OCI-LY1 (cell line): ENCODE results near the gene DAPK2.

ENCODE experiments used
- H2AFZ ChIP-seq: fragments of 200-600 bp; sonication (generic), shearing (Covaris generic); 2 replicates; pipeline ENCODE4 v1.6.0; 2014; ENCODE audit warnings: antibody characterized with exemption, mild to moderate bottlenecking, low read length
- H3F3A ChIP-seq: fragments of 200-600 bp; sonication (generic), shearing (Covaris generic); 2 replicates; pipeline ENCODE4 v1.6.0; 2014; ENCODE audit warnings: mild to moderate bottlenecking, antibody characterized with exemption, low read length, moderate library complexity; ENCODE audit not compliant: insufficient read depth
- H3K27ac ChIP-seq: fragments of 200-600 bp; sonication (generic); 2 replicates; pipeline ENCODE4 v1.5.1; 2014; ENCODE audit warnings: low read length, mixed run types, mild to moderate bottlenecking, low read depth; ENCODE audit not compliant: poor library complexity, severe bottlenecking
- H3K27me3 ChIP-seq: fragments of 200-600 bp; sonication (generic); 2 replicates; pipeline ENCODE4 v1.6.0; 2014; ENCODE audit warnings: antibody characterized with exemption, mild to moderate bottlenecking, low read length, moderate library complexity; ENCODE audit not compliant: insufficient read depth
- H3K36me3 ChIP-seq: fragments of 200-600 bp; sonication (generic); 2 replicates; pipeline ENCODE4 v1.6.1; 2014; ENCODE audit warnings: mild to moderate bottlenecking, antibody characterized with exemption, low read length, moderate library complexity, mixed read lengths; ENCODE audit not compliant: insufficient read depth
- H3K4me1 ChIP-seq: fragments of 200-600 bp; sonication (generic); 2 replicates; pipeline ENCODE4 v1.5.1; 2014; ENCODE audit warnings: mild to moderate bottlenecking, low read length, moderate library complexity; ENCODE audit not compliant: insufficient read depth, severe bottlenecking
- H3K4me2 ChIP-seq: fragments of 200-600 bp; sonication (generic), shearing (Covaris generic); 2 replicates; pipeline ENCODE4 v1.6.1; 2014; ENCODE audit warnings: low read length
- H3K4me3 ChIP-seq: fragments of 200-600 bp; sonication (generic); 2 replicates; pipeline ENCODE4 v1.5.1; 2014; ENCODE audit warnings: low read length, low read depth, mild to moderate bottlenecking, mixed read lengths; ENCODE audit not compliant: poor library complexity, severe bottlenecking
- H3K79me2 ChIP-seq: fragments of 200-600 bp; shearing (Covaris generic); 2 replicates; pipeline ENCODE4 v1.6.1; 2016; ENCODE audit warnings: mixed run types, low read length, mixed read lengths; ENCODE audit not compliant: insufficient read depth
- H3K9ac ChIP-seq: fragments of 200-600 bp; sonication (generic), shearing (Covaris generic); 2 replicates; pipeline ENCODE4 v1.6.1; 2014; ENCODE audit warnings: mild to moderate bottlenecking, low read length, mixed read lengths
- H3K9me2 ChIP-seq: fragments of 200-600 bp; sonication (generic), shearing (Covaris generic); 2 replicates; pipeline ENCODE4 v1.6.1; 2014; ENCODE audit warnings: low read depth, mild to moderate bottlenecking, low read length, mixed read lengths
- H3K9me3 ChIP-seq: fragments of 200-600 bp; shearing (Covaris generic); 2 replicates; pipeline ENCODE4 v1.6.1; 2014; ENCODE audit warnings: low read length, mixed read lengths
- H4K20me1 ChIP-seq: fragments of 200-600 bp; sonication (generic), shearing (Covaris generic); 2 replicates; pipeline ENCODE4 v1.6.0; 2016; ENCODE audit warnings: mild to moderate bottlenecking, low read length; ENCODE audit not compliant: insufficient read depth
- EZH2 ChIP-seq: fragments of 200-600 bp; sonication (generic), shearing (Covaris generic); IDR thresholded peaks from 2 replicates; pipeline ENCODE4 v1.8.0; 2017; ENCODE audit warnings: borderline replicate concordance, mixed run types, mild to moderate bottlenecking, antibody characterized with exemption, low read length, moderate library complexity, mixed read lengths
- TF ChIP-seq, protein P1 (sequence below): fragments of 200-600 bp; sonication (generic), shearing (Covaris generic); IDR thresholded peaks from 2 replicates; pipeline ENCODE4 v1.5.1; 2017; ENCODE audit warnings: mild to moderate bottlenecking, antibody characterized with exemption, low read length, moderate library complexity, mixed read lengths

The DAPK2 gene

DNA sequence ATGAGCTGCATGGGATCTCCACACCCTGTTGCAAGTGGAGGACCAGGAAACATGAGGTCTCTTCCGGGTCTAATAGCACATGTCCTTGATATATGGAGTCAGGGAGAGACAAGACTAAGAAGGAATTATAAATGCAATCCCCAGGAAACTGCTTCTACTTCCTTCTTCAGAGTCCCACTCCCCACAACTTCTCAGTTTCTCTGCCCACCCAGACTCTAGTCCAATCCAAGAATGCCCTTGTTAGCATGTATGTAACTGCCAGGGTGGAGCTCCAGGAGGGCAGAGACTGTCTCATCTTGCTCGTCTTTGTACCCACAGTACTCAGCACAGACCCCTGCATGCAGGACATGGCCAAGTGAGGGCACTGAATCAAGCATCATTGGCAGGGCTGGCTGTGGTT, 8.3 kb downstream of the DAPK2 start:
- peaks cover 11% of the 10 kb centered on the region; the same call in 1 of the 2 replicates for H3K36me3 ChIP-seq
- no peaks in the 10 kb centered on the region for H4K20me1 ChIP-seq
- no peaks in the 10 kb centered on the region for H3K9me2 ChIP-seq
- H3F3A ChIP-seq, result no peaks in the 10 kb centered on the region
- H3K27me3 ChIP-seq, result no peaks in the 10 kb centered on the region
- H3K79me2 ChIP-seq, result no peaks in the 10 kb centered on the region
- no peak overlapping the region for H3K9ac ChIP-seq
- H3K4me1 ChIP-seq, result peaks cover 18% of the 10 kb centered on the region
- no peak overlapping the region for H3K27ac ChIP-seq
- TF ChIP-seq, protein P1, sequence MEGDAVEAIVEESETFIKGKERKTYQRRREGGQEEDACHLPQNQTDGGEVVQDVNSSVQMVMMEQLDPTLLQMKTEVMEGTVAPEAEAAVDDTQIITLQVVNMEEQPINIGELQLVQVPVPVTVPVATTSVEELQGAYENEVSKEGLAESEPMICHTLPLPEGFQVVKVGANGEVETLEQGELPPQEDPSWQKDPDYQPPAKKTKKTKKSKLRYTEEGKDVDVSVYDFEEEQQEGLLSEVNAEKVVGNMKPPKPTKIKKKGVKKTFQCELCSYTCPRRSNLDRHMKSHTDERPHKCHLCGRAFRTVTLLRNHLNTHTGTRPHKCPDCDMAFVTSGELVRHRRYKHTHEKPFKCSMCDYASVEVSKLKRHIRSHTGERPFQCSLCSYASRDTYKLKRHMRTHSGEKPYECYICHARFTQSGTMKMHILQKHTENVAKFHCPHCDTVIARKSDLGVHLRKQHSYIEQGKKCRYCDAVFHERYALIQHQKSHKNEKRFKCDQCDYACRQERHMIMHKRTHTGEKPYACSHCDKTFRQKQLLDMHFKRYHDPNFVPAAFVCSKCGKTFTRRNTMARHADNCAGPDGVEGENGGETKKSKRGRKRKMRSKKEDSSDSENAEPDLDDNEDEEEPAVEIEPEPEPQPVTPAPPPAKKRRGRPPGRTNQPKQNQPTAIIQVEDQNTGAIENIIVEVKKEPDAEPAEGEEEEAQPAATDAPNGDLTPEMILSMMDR, result no peak
- no peak for TF ChIP-seq EZH2
- H3K4me3 ChIP-seq, result no peak overlapping the region
- no peak overlapping the region for H3K4me2 ChIP-seq
- no peak overlapping the region for H2AFZ ChIP-seq
- no peaks in the 10 kb centered on the region for H3K9me3 ChIP-seq

DNA sequence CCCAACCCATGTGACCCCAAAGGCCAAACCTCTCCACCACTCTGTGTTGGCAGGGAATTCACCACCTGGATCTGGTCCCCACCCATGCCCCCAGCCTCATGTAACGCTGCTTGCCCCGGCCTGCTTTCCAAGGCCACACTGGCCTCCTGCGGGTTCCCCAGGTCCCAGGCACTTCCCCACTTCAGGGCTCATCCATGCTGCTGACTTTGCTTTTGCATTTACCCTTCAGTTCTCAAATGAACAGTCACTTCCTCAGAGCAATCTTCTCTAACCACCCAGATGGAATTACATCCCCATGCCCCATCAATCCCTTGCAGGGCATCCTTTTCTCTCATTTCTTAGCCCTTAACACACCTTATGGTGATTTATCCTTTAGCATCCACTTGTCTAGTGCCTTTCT, 9.2 kb downstream of the DAPK2 start:
- Histone ChIP-seq H2AFZ (no peak overlapping the region), H4K20me1 (no peaks in the 10 kb centered on the region), H3K4me1 (peaks cover 25% of the 10 kb centered on the region), H3K4me2 (no peak overlapping the region), H3K36me3 (peaks cover 11% of the 10 kb centered on the region; the same call in 1 of the 2 replicates), H3K27me3 (no peaks in the 10 kb centered on the region), H3K79me2 (no peaks in the 10 kb centered on the region), H3F3A (no peaks in the 10 kb centered on the region), H3K9ac (no peak overlapping the region), H3K27ac (no peak overlapping the region), H3K9me2 (no peaks in the 10 kb centered on the region), H3K9me3 (no peaks in the 10 kb centered on the region), H3K4me3 (no peak overlapping the region)
- TF ChIP-seq EZH2, result no peak
- TF ChIP-seq, protein P1, result no peak

DNA sequence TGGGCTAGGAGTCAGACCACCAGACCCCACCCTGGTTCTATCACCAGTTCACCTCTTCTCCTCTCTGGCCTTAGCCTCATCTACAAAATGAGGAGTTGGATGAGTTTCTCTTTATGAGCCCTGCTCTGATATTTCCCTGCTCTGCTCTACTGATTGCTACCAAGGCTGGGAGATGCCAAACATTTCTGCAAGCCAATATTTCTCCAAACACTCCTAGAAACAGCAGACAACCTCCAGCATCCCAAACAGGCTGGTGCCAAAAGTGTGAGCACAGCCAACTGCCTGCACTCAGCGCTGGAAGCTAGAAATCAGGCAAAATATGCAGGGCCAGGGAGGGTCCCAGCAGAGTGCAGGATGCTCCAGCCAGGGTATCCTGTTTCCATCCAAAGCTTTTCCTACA, 10.8 kb downstream of the DAPK2 start:
- Histone ChIP-seq H3K9ac (no peak overlapping the region), H3K27ac (no peak overlapping the region), H3K79me2 (no peaks in the 10 kb centered on the region), H3K4me1 (peaks cover 25% of the 10 kb centered on the region), H3K9me2 (no peaks in the 10 kb centered on the region), H3K36me3 (peaks cover 17% of the 10 kb centered on the region; the same call in 1 of the 2 replicates), H3K4me2 (no peak overlapping the region), H3F3A (no peaks in the 10 kb centered on the region), H3K9me3 (no peaks in the 10 kb centered on the region), H3K4me3 (no peak overlapping the region), H3K27me3 (no peaks in the 10 kb centered on the region), H2AFZ (no peak overlapping the region), H4K20me1 (no peaks in the 10 kb centered on the region)
- TF ChIP-seq, protein P1, result no peak
- no peak for TF ChIP-seq EZH2
